ENCODE data around the gene PITRM1. TPM values are rescaled to one million over a fixed set of nuclear protein-coding genes. Genes with fewer than 3 reads are reported as not detected.
"Not testable (repeated sequence)": the region's sequence is repeated elsewhere in the genome, so short reads cannot be mapped to it uniquely, and the experiment has no call there.

The PITRM1 gene
- total and polyA plus RNA-seq, 4 donors = 26.9 to 126 (median 97.7) TPM

- DNase-seq (no peak), ATAC-seq (ENCODE audit: low FRiP score) (no peak)
- no peaks in the 10 kb centered on the region for H3K4me1 ChIP-seq (ENCODE audit: control insufficient read depth in 1 of 2, insufficient read depth in 2 of 2, low read length in 2 of 2)
- 96% methylated on average over 6 of the region's 6 CpGs for WGBS, 2 donors
- no peaks in the 10 kb centered on the region for H3K36me3 ChIP-seq (ENCODE audit: control insufficient read depth in 1 of 2, insufficient read depth in 2 of 2, low read length in 1 of 2)
- H3K4me3 ChIP-seq (ENCODE audit: low read length in 2 of 2) = no peak overlapping the region
- H3K27ac ChIP-seq (ENCODE audit: low read depth in 1 of 2, low read length in 2 of 2) = no peak overlapping the region
- no peaks in the 10 kb centered on the region for H3K9me3 ChIP-seq (ENCODE audit: control insufficient read depth, low read length)
- H3K27me3 ChIP-seq (ENCODE audit: control insufficient read depth in 1 of 2, insufficient read depth in 2 of 2, low read length in 1 of 2) = no peaks in the 10 kb centered on the region
- intact Hi-C loops (cut with DNase I) = loop anchor here (10.0 kb wide), 2 partner anchors 1051 to 1571 kb away; no protein-coding TSS in a partner anchor
These were observed 21.2 kb upstream of the PITRM1 start for GRCh38 chr10:3193751-3194150.

GRCh38 chr10:3192856-3193635 is 20.5 kb upstream of the PITRM1 start:
- intact Hi-C loops (cut with DNase I) = loop anchor here (10.0 kb wide), 2 partner anchors 1052 to 1572 kb away; no protein-coding TSS in a partner anchor
- DNase-seq (no peak), ATAC-seq (ENCODE audit: low FRiP score) (no peak)
- H3K4me3 ChIP-seq (ENCODE audit: low read length in 2 of 2) = no peak overlapping the region
- H3K9me3 ChIP-seq (ENCODE audit: control insufficient read depth, low read length) = no peaks in the 10 kb centered on the region
- no peaks in the 10 kb centered on the region for H3K36me3 ChIP-seq (ENCODE audit: control insufficient read depth in 1 of 2, insufficient read depth in 2 of 2, low read length in 1 of 2)
- no peak overlapping the region for H3K27ac ChIP-seq (ENCODE audit: low read depth in 1 of 2, low read length in 2 of 2)
- no peaks in the 10 kb centered on the region for H3K27me3 ChIP-seq (ENCODE audit: control insufficient read depth in 1 of 2, insufficient read depth in 2 of 2, low read length in 1 of 2)
- 4 to 8% methylated on average over 19 of the region's 19 CpGs for WGBS, 2 donors
- no peaks in the 10 kb centered on the region for H3K4me1 ChIP-seq (ENCODE audit: control insufficient read depth in 1 of 2, insufficient read depth in 2 of 2, low read length in 2 of 2)

- no peaks in the 10 kb centered on the region for H3K27me3 ChIP-seq (ENCODE audit: control insufficient read depth in 1 of 2, insufficient read depth in 2 of 2, low read length in 1 of 2)
- DNase-seq = no peak
- no peak overlapping the region for H3K4me3 ChIP-seq (ENCODE audit: low read length in 2 of 2)
- no peak for ATAC-seq (ENCODE audit: low FRiP score)
- H3K27ac ChIP-seq (ENCODE audit: low read depth in 1 of 2, low read length in 2 of 2) = no peak overlapping the region
- H3K36me3 ChIP-seq (ENCODE audit: control insufficient read depth in 1 of 2, insufficient read depth in 2 of 2, low read length in 1 of 2) = no peaks in the 10 kb centered on the region
- 84 to 87% methylated on average over 3 of the region's 3 CpGs for WGBS, 2 donors
- intact Hi-C loops (cut with DNase I) = loop anchor here (10.0 kb wide), 2 partner anchors 1054 to 1574 kb away; no protein-coding TSS in a partner anchor
- H3K4me1 ChIP-seq (ENCODE audit: control insufficient read depth in 1 of 2, insufficient read depth in 2 of 2, low read length in 2 of 2) = no peaks in the 10 kb centered on the region
- no peaks in the 10 kb centered on the region for H3K9me3 ChIP-seq (ENCODE audit: control insufficient read depth, low read length)
These were observed 18.2 kb upstream of the PITRM1 start for GRCh38 chr10:3190817-3191216.

- H3K27ac ChIP-seq (ENCODE audit: low read depth in 1 of 2, low read length in 2 of 2); H3K27me3 ChIP-seq (ENCODE audit: control insufficient read depth in 1 of 2, insufficient read depth in 2 of 2, low read length in 1 of 2); H3K4me3 ChIP-seq (ENCODE audit: low read length in 2 of 2); H3K36me3 ChIP-seq (ENCODE audit: control insufficient read depth in 1 of 2, insufficient read depth in 2 of 2, low read length in 1 of 2); DNase-seq; H3K9me3 ChIP-seq (ENCODE audit: control insufficient read depth, low read length); ATAC-seq (ENCODE audit: low FRiP score); intact Hi-C loops (cut with DNase I); H3K4me1 ChIP-seq (ENCODE audit: control insufficient read depth in 1 of 2, insufficient read depth in 2 of 2, low read length in 2 of 2): not testable (repeated sequence)
- 78 to 84% methylated on average over 3 of the region's 3 CpGs for WGBS, 2 donors
These were observed 14.6 kb upstream of the PITRM1 start for GRCh38 chr10:3187229-3187628.

- no peaks in the 10 kb centered on the region for H3K4me1 ChIP-seq (ENCODE audit: control insufficient read depth in 1 of 2, insufficient read depth in 2 of 2, low read length in 2 of 2)
- H3K36me3 ChIP-seq (ENCODE audit: control insufficient read depth in 1 of 2, insufficient read depth in 2 of 2, low read length in 1 of 2) = no peaks in the 10 kb centered on the region
- intact Hi-C loops (cut with DNase I) = no loop called here
- H3K27me3 ChIP-seq (ENCODE audit: control insufficient read depth in 1 of 2, insufficient read depth in 2 of 2, low read length in 1 of 2) = no peaks in the 10 kb centered on the region
- H3K4me3 ChIP-seq (ENCODE audit: low read length in 2 of 2) = no peak overlapping the region
- WGBS, 2 donors = 85 to 91% methylated on average over 6 of the region's 6 CpGs
- H3K27ac ChIP-seq (ENCODE audit: low read depth in 1 of 2, low read length in 2 of 2) = no peak overlapping the region
- H3K9me3 ChIP-seq (ENCODE audit: control insufficient read depth, low read length) = peaks cover 1% of the 10 kb centered on the region
- ATAC-seq (ENCODE audit: low FRiP score) (no peak), DNase-seq (no peak)
These were observed 13.8 kb upstream of the PITRM1 start for GRCh38 chr10:3186368-3186767.

- Histone ChIP-seq H3K27ac (ENCODE audit: low read depth in 1 of 2, low read length in 2 of 2) (no peak overlapping the region), H3K9me3 (ENCODE audit: control insufficient read depth, low read length) (peaks cover 1% of the 10 kb centered on the region), H3K4me3 (ENCODE audit: low read length in 2 of 2) (no peak overlapping the region), H3K27me3 (ENCODE audit: control insufficient read depth in 1 of 2, insufficient read depth in 2 of 2, low read length in 1 of 2) (no peaks in the 10 kb centered on the region), H3K36me3 (ENCODE audit: control insufficient read depth in 1 of 2, insufficient read depth in 2 of 2, low read length in 1 of 2) (no peaks in the 10 kb centered on the region), H3K4me1 (ENCODE audit: control insufficient read depth in 1 of 2, insufficient read depth in 2 of 2, low read length in 2 of 2) (no peaks in the 10 kb centered on the region)
- intact Hi-C loops (cut with DNase I) = no loop called here
- 94 to 97% methylated on average over 6 of the region's 6 CpGs for WGBS, 2 donors
- DNase-seq (no peak), ATAC-seq (ENCODE audit: low FRiP score) (no peak)
These were observed 12.8 kb upstream of the PITRM1 start for GRCh38 chr10:3185386-3185785.

DNA sequence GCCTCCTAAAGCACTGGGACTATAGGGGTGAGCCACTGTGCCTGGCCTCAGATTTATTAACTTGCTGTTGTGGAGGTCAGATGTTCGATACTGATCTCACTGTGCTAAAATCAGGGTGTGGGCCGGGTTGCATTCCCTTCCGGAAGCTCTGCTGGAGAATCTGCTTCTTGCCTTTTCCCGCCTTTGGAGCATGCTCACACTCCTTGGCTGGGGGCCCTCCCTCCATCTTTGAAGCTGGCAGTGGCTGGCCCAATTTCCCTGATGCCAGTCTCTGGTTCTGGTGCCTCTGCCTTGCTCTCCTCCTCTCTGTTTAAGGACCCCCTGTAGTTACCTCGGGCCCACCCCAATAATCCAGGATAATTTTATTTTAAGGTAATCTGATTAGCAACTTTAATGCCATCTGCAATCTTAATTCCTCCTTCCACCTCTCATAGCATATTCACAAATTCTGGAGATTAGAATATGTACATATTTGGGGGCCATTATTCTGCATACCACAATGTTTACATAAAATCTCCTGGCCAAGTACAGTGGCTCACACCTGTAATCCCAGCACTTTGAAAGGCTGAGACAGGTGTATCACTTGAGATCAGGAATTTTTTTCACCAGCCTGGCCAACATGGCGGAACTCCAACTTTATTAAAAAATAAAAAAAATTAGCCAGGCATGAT is 7.9 kb upstream of the PITRM1 start:
- DNase-seq (no peak), ATAC-seq (ENCODE audit: low FRiP score) (no peak)
- H3K27ac ChIP-seq (ENCODE audit: low read depth in 1 of 2, low read length in 2 of 2) = no peak overlapping the region
- H3K36me3 ChIP-seq (ENCODE audit: control insufficient read depth in 1 of 2, insufficient read depth in 2 of 2, low read length in 1 of 2) = no peaks in the 10 kb centered on the region
- intact Hi-C loops (cut with DNase I) = no loop called here
- H3K27me3 ChIP-seq (ENCODE audit: control insufficient read depth in 1 of 2, insufficient read depth in 2 of 2, low read length in 1 of 2) = no peaks in the 10 kb centered on the region
- H3K4me1 ChIP-seq (ENCODE audit: control insufficient read depth in 1 of 2, insufficient read depth in 2 of 2, low read length in 2 of 2) = no peaks in the 10 kb centered on the region
- peaks cover 1% of the 10 kb centered on the region for H3K9me3 ChIP-seq (ENCODE audit: control insufficient read depth, low read length)
- WGBS, 2 donors = 89 to 91% methylated on average over 6 of the region's 6 CpGs
- no peak overlapping the region for H3K4me3 ChIP-seq (ENCODE audit: low read length in 2 of 2)

DNA sequence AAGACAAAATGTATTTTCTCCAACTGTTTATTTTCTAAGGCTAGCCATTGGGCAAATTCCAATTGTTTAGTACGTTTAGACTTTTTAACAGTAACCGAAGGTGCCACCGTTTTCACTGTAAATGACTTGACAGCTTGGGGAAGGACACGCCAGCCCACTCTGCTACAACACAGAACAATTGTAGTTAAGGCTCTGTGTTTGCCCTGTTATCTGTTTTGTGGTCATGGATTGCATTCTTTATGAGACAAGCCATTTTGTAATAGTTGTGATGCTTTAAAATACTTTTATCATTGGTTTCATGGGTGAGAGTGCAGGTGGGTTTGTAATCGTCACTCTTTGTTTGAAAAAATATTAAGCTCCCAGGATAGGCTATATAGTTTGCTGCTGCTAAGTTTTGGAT is 6.6 kb upstream of the PITRM1 start:
- Histone ChIP-seq H3K36me3 (ENCODE audit: control insufficient read depth in 1 of 2, insufficient read depth in 2 of 2, low read length in 1 of 2) (no peaks in the 10 kb centered on the region), H3K27me3 (ENCODE audit: control insufficient read depth in 1 of 2, insufficient read depth in 2 of 2, low read length in 1 of 2) (no peaks in the 10 kb centered on the region), H3K9me3 (ENCODE audit: control insufficient read depth, low read length) (peaks cover 1% of the 10 kb centered on the region), H3K27ac (ENCODE audit: low read depth in 1 of 2, low read length in 2 of 2) (no peak overlapping the region), H3K4me3 (ENCODE audit: low read length in 2 of 2) (no peak overlapping the region), H3K4me1 (ENCODE audit: control insufficient read depth in 1 of 2, insufficient read depth in 2 of 2, low read length in 2 of 2) (no peaks in the 10 kb centered on the region)
- no peak for DNase-seq
- WGBS, 2 donors = 84 to 88% methylated on average over 5 of the region's 5 CpGs
- intact Hi-C loops (cut with DNase I) = no loop called here
- ATAC-seq (ENCODE audit: low FRiP score) = no peak

DNA sequence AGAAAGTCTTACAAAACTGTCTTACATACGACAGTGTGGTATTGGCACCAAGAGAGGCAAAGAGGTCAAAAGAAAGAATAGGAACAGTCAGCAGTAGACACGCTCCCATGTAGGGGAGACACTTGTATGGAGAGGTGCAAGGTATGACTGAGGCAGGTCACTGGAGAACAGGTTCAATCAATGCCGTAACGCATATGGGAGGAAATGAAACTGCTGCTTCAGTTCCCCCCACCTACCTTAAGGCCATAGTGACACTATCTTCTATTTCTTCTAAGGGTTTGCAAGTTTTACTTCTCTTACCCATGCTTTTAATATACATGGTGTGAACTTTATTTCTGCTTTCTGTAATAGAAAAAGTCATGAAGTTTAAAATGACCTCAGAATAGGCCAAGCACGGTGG is 5.5 kb upstream of the PITRM1 start:
- H3K4me1 ChIP-seq (ENCODE audit: control insufficient read depth in 1 of 2, insufficient read depth in 2 of 2, low read length in 2 of 2) = no peaks in the 10 kb centered on the region
- H3K36me3 ChIP-seq (ENCODE audit: control insufficient read depth in 1 of 2, insufficient read depth in 2 of 2, low read length in 1 of 2) = no peaks in the 10 kb centered on the region
- H3K9me3 ChIP-seq (ENCODE audit: control insufficient read depth, low read length) = no peaks in the 10 kb centered on the region
- no peak overlapping the region for H3K4me3 ChIP-seq (ENCODE audit: low read length in 2 of 2)
- ATAC-seq (ENCODE audit: low FRiP score) = no peak
- DNase-seq = no peak
- intact Hi-C loops (cut with DNase I) = no loop called here
- no peaks in the 10 kb centered on the region for H3K27me3 ChIP-seq (ENCODE audit: control insufficient read depth in 1 of 2, insufficient read depth in 2 of 2, low read length in 1 of 2)
- no peak overlapping the region for H3K27ac ChIP-seq (ENCODE audit: low read depth in 1 of 2, low read length in 2 of 2)
- WGBS, 2 donors = 94 to 96% methylated on average over 5 of the region's 5 CpGs
